Choroid plexus epithelial cell (primary cell): ENCODE results near the gene FCGBP.

Experiments used
- DNase-seq: peaks from one replicate; pipeline ENCODE4 v3.0.0-alpha.2; 2010; ENCODE audit warnings: low read depth
- H3K4me3 ChIP-seq: 2 replicates; pipeline ENCODE4 v1.5.1; 2011; ENCODE audit warnings: low read depth, mild to moderate bottlenecking, control low read depth, low read length, moderate library complexity
- CTCF ChIP-seq: conservative IDR thresholded peaks from 2 replicates; pipeline ENCODE4 v1.5.1; 2011; ENCODE audit warnings: low read depth, mild to moderate bottlenecking, control low read depth, inconsistent platforms, low read length, moderate library complexity

The FCGBP gene

DNA sequence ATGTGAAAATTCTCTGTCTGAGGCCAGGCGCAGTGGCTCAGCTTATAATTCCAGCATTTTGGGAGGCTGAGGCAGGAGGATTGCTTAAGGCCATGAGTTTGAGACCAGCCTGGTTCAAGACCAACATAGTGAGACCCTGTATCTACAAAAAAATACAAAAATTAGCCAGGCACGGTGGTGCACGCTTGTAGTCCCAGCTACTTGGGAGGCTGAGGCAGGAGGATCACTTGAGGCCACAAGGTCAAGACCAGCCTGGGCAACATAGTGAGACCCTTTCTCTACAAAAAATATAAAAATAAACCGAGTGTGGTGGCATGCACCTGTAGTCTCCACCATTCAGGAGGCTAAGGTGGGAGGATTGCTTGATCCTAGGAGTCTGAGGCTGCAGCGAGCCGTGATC, 2.2 kb upstream of the FCGBP start:
- TF ChIP-seq CTCF = no peak
- no peak overlapping the region for H3K4me3 ChIP-seq
- DNase-seq = no peak

GRCh38 chr19:39936020-39936419, 1.6 kb upstream of the FCGBP start:
- no peak for TF ChIP-seq CTCF
- H3K4me3 ChIP-seq = no peak overlapping the region
- no peak for DNase-seq

DNA sequence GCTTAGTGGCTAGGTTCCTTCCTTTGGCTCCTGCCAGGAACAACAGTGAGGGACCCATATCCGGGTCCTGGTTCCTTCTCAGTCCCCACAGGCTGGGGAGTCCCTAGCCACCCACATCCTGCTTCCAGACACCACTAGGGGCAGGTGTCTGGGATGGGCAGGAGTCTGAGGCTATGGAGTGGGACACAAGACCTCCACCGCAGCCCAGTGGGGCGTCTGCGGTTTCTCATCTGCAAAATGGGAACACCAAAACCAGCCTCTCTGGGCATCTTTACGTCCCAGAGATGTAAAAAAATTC, 879 bp upstream of the FCGBP start:
- no peak overlapping the region for H3K4me3 ChIP-seq
- no peak for DNase-seq
- no peak for TF ChIP-seq CTCF

GRCh38 chr19:39929750-39930149, 4.7 kb downstream of the FCGBP start:
- H3K4me3 ChIP-seq = no peak overlapping the region
- no peak for DNase-seq
- no peak for TF ChIP-seq CTCF

GRCh38 chr19:39928357-39928725, 6.1 kb downstream of the FCGBP start:
- DNase-seq = no peak
- no peak for TF ChIP-seq CTCF

DNA sequence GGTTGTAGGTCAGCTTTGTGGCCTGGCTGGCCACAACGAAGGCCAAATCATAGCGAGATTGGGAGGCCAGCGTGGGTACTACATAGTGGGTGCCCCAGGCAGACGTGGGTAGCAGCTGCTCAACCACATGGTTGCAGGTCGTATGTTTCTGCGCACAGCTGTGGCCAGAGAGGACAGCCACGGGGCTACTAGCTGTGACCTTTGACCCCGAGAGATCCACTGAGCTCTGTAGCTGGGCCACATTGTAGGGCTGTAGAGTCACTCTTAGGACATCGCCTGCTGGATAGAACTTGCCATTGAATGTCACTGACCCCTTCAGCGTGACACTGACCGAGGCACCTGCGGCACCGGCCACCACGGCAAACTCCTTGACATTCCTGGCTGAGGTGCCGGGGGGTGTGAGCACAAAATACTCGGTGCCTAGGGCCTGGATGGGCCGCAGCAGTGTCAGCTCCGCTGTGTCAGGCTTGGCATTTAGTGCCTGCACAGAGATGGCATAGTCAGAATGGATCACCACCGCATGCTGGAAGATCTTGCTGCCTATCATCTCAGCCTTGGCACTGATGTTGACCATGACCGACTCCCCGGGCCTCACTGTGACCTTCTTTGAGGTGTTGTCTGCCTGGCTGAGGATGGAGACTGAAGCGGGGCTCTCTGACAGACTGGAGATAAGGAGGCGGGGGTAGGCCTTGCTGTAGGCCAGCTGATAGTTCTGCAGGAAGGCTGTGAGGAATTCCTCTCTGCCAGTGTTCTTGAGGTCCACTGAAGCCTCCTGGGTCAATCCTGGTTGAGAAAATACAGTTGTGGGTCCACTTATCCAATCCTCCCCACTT, 6.7 kb downstream of the FCGBP start:
- no peak for TF ChIP-seq CTCF
- no peak for DNase-seq
- no peak overlapping the region for H3K4me3 ChIP-seq

More at GRCh38 chr19:39928357-39928725, 6.1 kb downstream of the FCGBP start:
- H3K4me3 ChIP-seq = no peak overlapping the region

- no peak overlapping the region for H3K4me3 ChIP-seq
- no peak for TF ChIP-seq CTCF
- DNase-seq = no peak
These were observed 7.4 kb downstream of the FCGBP start for GRCh38 chr19:39927076-39927475.
